H1 (cell line): ENCODE results near the gene TNC. TPM values are rescaled to one million over a fixed set of nuclear protein-coding genes. Genes with fewer than 3 reads are reported as not detected.

Experiments used
- CTCF ChIA-PET: fragments of 300-600 bp; sonication (Branson Sonifier 250); formaldehyde crosslinking; loops from one replicate; lab custom pipeline; 2021; ENCODE audit not compliant: partially characterized antibody; lab: Charles Lee
- POLR2A ChIA-PET: fragments of 300-600 bp; sonication (Branson Sonifier 250); formaldehyde crosslinking; loops from one replicate; lab custom pipeline; 2021; ENCODE audit warnings: inconsistent platforms; ENCODE audit not compliant: partially characterized antibody; lab: Charles Lee
- DNase-seq, 2 experiments: peaks; one replicate each; pipeline versions ENCODE4 v3.0.0 to v3.0.0-alpha.2; 2010 to 2022; ENCODE audit warnings: low spot score in 2 of 2, low read depth in 1 of 2, mixed read lengths in 1 of 2
- FAIRE-seq: peaks from 2 replicates; lab custom pipeline; 2011; peaks lifted over from hg19 to GRCh38; lab: Jason Lieb, UNC
- H2AFZ ChIP-seq: 2 replicates; pipeline ENCODE4 v1.8.1; 2012; ENCODE audit warnings: low read length, inconsistent platforms
- H2AK5ac ChIP-seq: 2 replicates; pipeline ENCODE4 v1.6.1; 2013; ENCODE audit warnings: low read depth, low read length
- H2BK120ac ChIP-seq: replicated peaks from 2 replicates; pipeline ENCODE3; 2013; ENCODE audit warnings: low read depth, low read length, inconsistent platforms
- H2BK12ac ChIP-seq: 2 replicates; pipeline ENCODE4 v1.6.1; 2013; ENCODE audit warnings: low read depth, low read length
- H2BK15ac ChIP-seq: 2 replicates; pipeline ENCODE4 v1.6.1; 2013; ENCODE audit warnings: low read length
- H2BK20ac ChIP-seq: 2 replicates; pipeline ENCODE4 v1.6.1; 2013; ENCODE audit warnings: low read length
- H2BK5ac ChIP-seq: 2 replicates; pipeline ENCODE4 v1.6.1; 2013; ENCODE audit warnings: low read depth, low read length
- H3K14ac ChIP-seq: 2 replicates; pipeline ENCODE4 v1.6.1; 2013; ENCODE audit warnings: inconsistent platforms; ENCODE audit not compliant: insufficient read length
- H3K18ac ChIP-seq: 2 replicates; pipeline ENCODE4 v1.6.1; 2013; ENCODE audit warnings: low read length; ENCODE audit errors: extremely low read depth
- H3K23ac ChIP-seq: 2 replicates; pipeline ENCODE4 v1.6.1; 2013; ENCODE audit warnings: inconsistent platforms; ENCODE audit not compliant: insufficient read length
- H3K23me2 ChIP-seq: 2 replicates; pipeline ENCODE4 v1.6.1; 2013; ENCODE audit warnings: low read depth, low read length
- H3K27ac ChIP-seq: 2 replicates; pipeline ENCODE4 v1.6.1; 2011; ENCODE audit warnings: low read depth, low read length, inconsistent platforms
- H3K27me3 ChIP-seq, 4 experiments: replicated peaks in 1 of 4; 1 replicate in 1 of 4; 2 replicates in 3 of 4; pipeline versions ENCODE4 v1.6.1 to v1.8.1; 2011 to 2013; ENCODE audit warnings: low read length in 3 of 4, mild to moderate bottlenecking in 3 of 4, inconsistent platforms in 2 of 4, mixed read lengths in 2 of 4, moderate library complexity in 1 of 4; ENCODE audit not compliant: control insufficient read depth in 3 of 4, insufficient read depth in 3 of 4; ENCODE audit errors: extremely low read depth in 1 of 4
- H3K36me3 ChIP-seq, 4 experiments: 2 replicates each; pipeline versions ENCODE4 v1.6.1 to v1.8.1; 2011 to 2013; ENCODE audit warnings: mild to moderate bottlenecking in 4 of 4, low read length in 3 of 4, moderate library complexity in 2 of 4, control low read depth in 1 of 4, inconsistent platforms in 1 of 4; ENCODE audit not compliant: insufficient read depth in 4 of 4, control insufficient read depth in 2 of 4
- H3K4ac ChIP-seq: replicated peaks from 2 replicates; pipeline ENCODE3; 2013; ENCODE audit warnings: low read length, low read depth, mixed read lengths, inconsistent platforms; ENCODE audit not compliant: insufficient read length
- H3K4me1 ChIP-seq, 4 experiments: replicated peaks in 1 of 4; 1 replicate in 1 of 4; 2 replicates in 3 of 4; pipeline versions ENCODE4 v1.6.1 to v1.8.1; 2011 to 2013; ENCODE audit warnings: low read length in 3 of 4, inconsistent platforms in 2 of 4, mixed read lengths in 1 of 4; ENCODE audit not compliant: insufficient read depth in 4 of 4, control insufficient read depth in 3 of 4
- H3K4me2 ChIP-seq, 2 experiments: 2 replicates each; pipeline versions ENCODE4 v1.6.1 to v1.8.1; 2011 to 2013; ENCODE audit warnings: low read depth in 2 of 2, low read length in 2 of 2, control low read depth in 1 of 2, inconsistent platforms in 1 of 2, mild to moderate bottlenecking in 1 of 2; ENCODE audit not compliant: insufficient read depth in 1 of 2
- H3K4me3 ChIP-seq, 4 experiments: fragments of 200-600, 300-600 bp in 1 of 4; sonication (generic), shearing (Covaris generic), sonication (Bioruptor Twin) in 1 of 4; 2 replicates each; pipeline versions ENCODE4 v1.5.1 to v1.8.1; 2011 to 2016; ENCODE audit warnings: low read length in 4 of 4, low read depth in 3 of 4, control low read depth in 2 of 4, inconsistent platforms in 2 of 4, mild to moderate bottlenecking in 2 of 4, mixed read lengths in 1 of 4, moderate library complexity in 1 of 4; ENCODE audit not compliant: insufficient read depth in 2 of 4; ENCODE audit errors: extremely low read depth in 1 of 4
- H3K56ac ChIP-seq: replicated peaks from 2 replicates; pipeline ENCODE3; 2013; ENCODE audit warnings: low read depth, mild to moderate bottlenecking, mixed read lengths, low read length, inconsistent platforms; ENCODE audit not compliant: insufficient read length
- H3K79me1 ChIP-seq: 2 replicates; pipeline ENCODE4 v1.6.1; 2013; ENCODE audit warnings: low read depth, low read length, control low read depth
- H3K79me2 ChIP-seq, 2 experiments: 2 replicates each; pipeline versions ENCODE4 v1.6.1 to v1.8.1; 2012 to 2013; ENCODE audit warnings: low read length in 2 of 2, mild to moderate bottlenecking in 2 of 2, inconsistent platforms in 1 of 2; ENCODE audit not compliant: insufficient read depth in 2 of 2, control insufficient read depth in 1 of 2
- H3K9ac ChIP-seq, 4 experiments: replicated peaks in 1 of 4; 1 replicate in 1 of 4; 2 replicates in 3 of 4; pipeline versions ENCODE4 v1.6.1 to v1.8.1; 2011 to 2013; ENCODE audit warnings: low read depth in 3 of 4, low read length in 3 of 4, control low read depth in 2 of 4, mild to moderate bottlenecking in 2 of 4, moderate library complexity in 2 of 4, inconsistent platforms in 1 of 4; ENCODE audit errors: extremely low read depth in 1 of 4
- H3K9me3 ChIP-seq, 2 experiments: 2 replicates each; pipeline versions ENCODE4 v1.6.1 to v1.8.1; 2012 to 2013; ENCODE audit warnings: mild to moderate bottlenecking in 2 of 2, moderate library complexity in 2 of 2, control low read depth in 1 of 2, inconsistent platforms in 1 of 2, low read depth in 1 of 2, low read length in 1 of 2, mixed read lengths in 1 of 2; ENCODE audit not compliant: insufficient read depth in 2 of 2
- H4K20me1 ChIP-seq, 2 experiments: replicated peaks in 1 of 2; 2 replicates each; pipeline versions ENCODE3 to v1.8.1; 2011 to 2013; ENCODE audit warnings: inconsistent platforms in 2 of 2, low read length in 2 of 2, mild to moderate bottlenecking in 1 of 2; ENCODE audit not compliant: insufficient read depth in 2 of 2, control insufficient read depth in 1 of 2
- H4K5ac ChIP-seq: 2 replicates; pipeline ENCODE4 v1.6.1; 2013; ENCODE audit warnings: low read length, low read depth, mixed read lengths, inconsistent platforms; ENCODE audit not compliant: insufficient read length
- H4K8ac ChIP-seq: 2 replicates; pipeline ENCODE4 v1.8.0; 2013; ENCODE audit warnings: mild to moderate bottlenecking, moderate library complexity, low read length, inconsistent platforms; ENCODE audit not compliant: insufficient read depth; ENCODE audit errors: extremely low read depth
- H4K91ac ChIP-seq: replicated peaks from 2 replicates; pipeline ENCODE3; 2013; ENCODE audit warnings: low read length, mixed read lengths, inconsistent platforms; ENCODE audit not compliant: insufficient read length
- CHD1 ChIP-seq: IDR thresholded peaks from 2 replicates; pipeline ENCODE4 v1.6.1; 2012; ENCODE audit warnings: low read depth, low read length, improper control_type of control experiment
- CHD2 ChIP-seq: IDR thresholded peaks from 2 replicates; pipeline ENCODE4 v1.6.1; 2012; ENCODE audit warnings: low read length, improper control_type of control experiment
- EGR1 ChIP-seq: IDR thresholded peaks from 2 replicates; pipeline ENCODE4 v1.6.1; 2011; ENCODE audit warnings: low read depth, low read length, borderline replicate concordance
- KDM5A ChIP-seq: fragments of 200-600 bp; IDR thresholded peaks from 2 replicates; pipeline ENCODE4 v1.7.1; 2012; ENCODE audit warnings: mild to moderate bottlenecking, low read length, inconsistent platforms, mixed read lengths
- TCF12 ChIP-seq: IDR thresholded peaks from 2 replicates; pipeline ENCODE4 v1.6.1; 2011; ENCODE audit warnings: low read depth, mild to moderate bottlenecking, low read length
- WGBS, 2 experiments: shearing (Covaris generic) in 1 of 2; methylation state at CpG; one replicate each; pipeline versions ENCODE4 v1.1.6 to v1.1.7; 2013 to 2015; ENCODE audit warnings: low lambda C conversion rate in 2 of 2, mixed read lengths in 2 of 2, inconsistent platforms in 1 of 2, low coverage in 1 of 2, missing lambda C conversion rate in 1 of 2; ENCODE audit not compliant: insufficient replicate concordance in 2 of 2, insufficient coverage in 1 of 2, insufficient read length in 1 of 2; ENCODE audit errors: extremely low coverage in 1 of 2, missing lambda C conversion rate in 1 of 2; 5-methylcytosine and 5-hydroxymethylcytosine counted together
- polyA plus RNA-seq, 7 experiments: library from polyadenylated mRNA; depleted of rRNA in 3 of 7; stranded (reverse) in 5 of 7; unstranded in 2 of 7; fragments of >200 nt in 5 of 7; fragments of 200-250 nt in 2 of 7; gene quantifications; 1 replicate in 5 of 7; 2 replicates in 1 of 7; 4 replicates in 1 of 7; pipeline versions ENCODE4 v1.2.1 to v1.2.3, GENCODE V29; 2011 to 2013; ENCODE audit warnings: missing spikeins in 2 of 7, mixed read lengths in 2 of 7
- total RNA-seq: library from RNA; stranded (reverse); fragmentation: NEBNext Ultra II Directional; extraction: Animal tissue kit (Norgen Biotek cat#: 25700); gene quantifications from 2 replicates; pipeline ENCODE4 v1.2.1, GENCODE V29; 2021

TNC gene
- total and polyA plus RNA-seq, 2 of the 8 experiments (the other 6 are each of a cell fraction or from before 2014, with no cell fraction given), result 6.2 to 11.4 TPM

- POLR2A ChIA-PET, result no interaction called here
- FAIRE-seq, result no peak
- TF ChIP-seq TCF12 (no peak), KDM5A (no peak), CHD1 (no peak), EGR1 (no peak), CHD2 (no peak)
Observed at GRCh38 chr9:115080242-115080641, 37.7 kb downstream of the TNC start.

More at GRCh38 chr9:115080242-115080641, 37.7 kb downstream of the TNC start:
- no peaks in the 10 kb centered on the region for H3K36me3 ChIP-seq
- peaks cover 0 to 3% (median 0%) of the 10 kb centered on the region in 4 experiments; a peak in 1 of 7 replicates for H3K4me1 ChIP-seq
- CTCF ChIA-PET, result no interaction called here
- no peak overlapping the region for H3K9ac ChIP-seq
- H4K8ac ChIP-seq, result no peak overlapping the region
- no peaks in the 10 kb centered on the region for H3K9me3 ChIP-seq
- H3K27me3 ChIP-seq, result no peaks in the 10 kb centered on the region
- no peaks in the 10 kb centered on the region for H3K79me2 ChIP-seq
- H3K18ac ChIP-seq, result no peak overlapping the region
- no peak overlapping the region for H2BK12ac ChIP-seq
- H3K23ac ChIP-seq, result no peak overlapping the region
- H3K4ac ChIP-seq, result no peak overlapping the region
- H3K23me2 ChIP-seq, result no peaks in the 10 kb centered on the region
- no peak overlapping the region for H2BK120ac ChIP-seq
- H3K56ac ChIP-seq, result no peak overlapping the region
- H3K79me1 ChIP-seq, result no peaks in the 10 kb centered on the region
- no peak for DNase-seq
- no peak overlapping the region for H3K4me2 ChIP-seq
- no peak overlapping the region for H4K5ac ChIP-seq
- no peak overlapping the region for H2AFZ ChIP-seq
- no peak overlapping the region for H2AK5ac ChIP-seq
- no peak overlapping the region for H3K14ac ChIP-seq
- no peak overlapping the region for H2BK20ac ChIP-seq
- no peak overlapping the region for H3K4me3 ChIP-seq
- H4K20me1 ChIP-seq, result no peaks in the 10 kb centered on the region
- no peak overlapping the region for H2BK15ac ChIP-seq
- H2BK5ac ChIP-seq, result no peak overlapping the region
- no peak overlapping the region for H3K27ac ChIP-seq
- no peak overlapping the region for H4K91ac ChIP-seq
- WGBS, 2 experiments, result 94% methylated on average over 3 of the region's 3 CpGs; no CpG with 5 or more reads in 1 of the 2 experiments
